ENCODE results near the gene MIGA2.

DNA sequence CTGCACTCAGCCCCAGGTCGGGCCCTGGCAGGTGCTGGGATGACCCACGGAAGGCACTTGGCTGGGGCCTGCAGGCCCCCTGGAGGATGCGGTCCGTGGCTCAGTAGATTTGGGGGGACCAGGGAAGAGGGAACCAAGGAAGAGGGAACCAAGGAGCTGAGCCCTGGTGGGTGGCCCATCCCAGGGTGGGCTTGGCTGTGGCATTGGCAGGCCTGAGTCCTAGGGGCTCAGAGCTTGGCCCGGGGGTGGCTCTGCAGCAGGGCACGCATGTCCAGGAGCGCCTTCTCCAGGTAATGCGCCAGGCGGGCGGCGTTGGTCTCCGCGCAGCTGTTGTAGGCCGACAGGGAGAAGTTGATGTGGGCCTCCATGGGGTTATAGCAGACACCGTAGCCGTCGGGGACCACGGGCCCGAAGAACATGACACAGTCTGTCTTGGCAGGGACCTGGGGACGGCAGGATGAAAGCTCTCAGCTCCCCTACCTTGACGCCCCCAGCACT, 58.8 kb downstream of the MIGA2 start:
- TF ChIP-seq, protein P1, sequence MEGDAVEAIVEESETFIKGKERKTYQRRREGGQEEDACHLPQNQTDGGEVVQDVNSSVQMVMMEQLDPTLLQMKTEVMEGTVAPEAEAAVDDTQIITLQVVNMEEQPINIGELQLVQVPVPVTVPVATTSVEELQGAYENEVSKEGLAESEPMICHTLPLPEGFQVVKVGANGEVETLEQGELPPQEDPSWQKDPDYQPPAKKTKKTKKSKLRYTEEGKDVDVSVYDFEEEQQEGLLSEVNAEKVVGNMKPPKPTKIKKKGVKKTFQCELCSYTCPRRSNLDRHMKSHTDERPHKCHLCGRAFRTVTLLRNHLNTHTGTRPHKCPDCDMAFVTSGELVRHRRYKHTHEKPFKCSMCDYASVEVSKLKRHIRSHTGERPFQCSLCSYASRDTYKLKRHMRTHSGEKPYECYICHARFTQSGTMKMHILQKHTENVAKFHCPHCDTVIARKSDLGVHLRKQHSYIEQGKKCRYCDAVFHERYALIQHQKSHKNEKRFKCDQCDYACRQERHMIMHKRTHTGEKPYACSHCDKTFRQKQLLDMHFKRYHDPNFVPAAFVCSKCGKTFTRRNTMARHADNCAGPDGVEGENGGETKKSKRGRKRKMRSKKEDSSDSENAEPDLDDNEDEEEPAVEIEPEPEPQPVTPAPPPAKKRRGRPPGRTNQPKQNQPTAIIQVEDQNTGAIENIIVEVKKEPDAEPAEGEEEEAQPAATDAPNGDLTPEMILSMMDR (conservative IDR thresholded peaks at IDR 0.05; ENCODE audit: low read depth, low read length) = no peak
- no peak for TF ChIP-seq EZH2phosphoT487 (IDR thresholded peaks at IDR 0.05; ENCODE audit: borderline replicate concordance, low read length)

All from PC-3 (cell line).